ENCODE measurements around the gene DAB1. TPM values are rescaled to one million over a fixed set of nuclear protein-coding genes. Genes with fewer than 3 reads are reported as not detected.

Gene DAB1
- total RNA-seq, 1 donor from 2014 or later: 3.1 TPM

DNA sequence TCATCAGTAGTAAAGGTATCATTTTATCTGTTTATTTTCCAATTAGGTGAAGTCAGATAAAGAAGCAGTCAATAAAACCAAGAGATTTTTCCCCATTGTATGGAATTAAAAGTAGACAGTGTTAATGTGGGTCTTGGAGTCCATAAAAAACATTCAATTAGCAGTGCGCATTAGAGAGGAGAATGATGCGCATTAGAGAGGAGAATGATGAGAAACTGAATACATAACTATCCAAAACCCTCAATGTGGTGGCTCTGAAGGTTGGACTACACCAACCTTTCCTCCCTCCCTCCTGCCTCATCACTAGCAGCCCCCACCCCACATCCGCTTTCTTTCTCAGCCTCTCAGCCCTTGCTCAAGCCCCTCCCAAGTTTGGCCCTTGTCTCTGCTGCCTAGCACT lies 99.5 kb downstream of the DAB1 start:
- Mint-ChIP-seq H3K36me3 (ENCODE audit: unreplicated experiment) (no peaks in the 10 kb centered on the region), H3K4me1 (ENCODE audit: low read depth, unreplicated experiment) (peaks cover 9% of the 10 kb centered on the region), H3K4me3 (ENCODE audit: unreplicated experiment) (no peak overlapping the region), H3K9me3 (ENCODE audit: unreplicated experiment) (peaks cover 4% of the 10 kb centered on the region), H3K27me3 (ENCODE audit: unreplicated experiment) (no peaks in the 10 kb centered on the region), H3K27ac (ENCODE audit: unreplicated experiment) (no peak overlapping the region)
- DNase-seq: no peak
- TF ChIP-seq CTCF (IDR thresholded peaks at IDR 0.05; ENCODE audit: partially characterized antibody, unreplicated experiment): no peak

DNA sequence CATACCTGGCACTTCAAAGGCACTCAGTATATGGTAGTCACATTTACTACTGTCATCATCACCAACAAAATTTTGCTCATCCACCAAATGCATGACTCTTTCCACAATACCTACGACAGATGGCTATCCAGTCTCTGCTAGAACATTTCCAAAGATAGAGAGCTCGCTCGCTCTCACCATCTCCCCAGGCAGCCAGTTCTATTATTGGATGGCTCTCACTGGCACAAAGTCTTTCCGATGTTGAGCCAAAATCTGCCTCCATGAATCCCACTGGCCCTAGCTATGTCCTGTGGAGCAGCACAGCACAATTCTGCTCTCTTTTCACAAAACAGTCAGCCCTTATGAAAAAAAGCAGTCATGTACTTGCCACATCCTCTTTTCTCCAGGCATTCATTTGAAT lies 102.1 kb downstream of the DAB1 start:
- H3K27me3 Mint-ChIP-seq (ENCODE audit: unreplicated experiment): no peaks in the 10 kb centered on the region
- DNase-seq: no peak
- H3K4me3 Mint-ChIP-seq (ENCODE audit: unreplicated experiment): no peak overlapping the region

DNA sequence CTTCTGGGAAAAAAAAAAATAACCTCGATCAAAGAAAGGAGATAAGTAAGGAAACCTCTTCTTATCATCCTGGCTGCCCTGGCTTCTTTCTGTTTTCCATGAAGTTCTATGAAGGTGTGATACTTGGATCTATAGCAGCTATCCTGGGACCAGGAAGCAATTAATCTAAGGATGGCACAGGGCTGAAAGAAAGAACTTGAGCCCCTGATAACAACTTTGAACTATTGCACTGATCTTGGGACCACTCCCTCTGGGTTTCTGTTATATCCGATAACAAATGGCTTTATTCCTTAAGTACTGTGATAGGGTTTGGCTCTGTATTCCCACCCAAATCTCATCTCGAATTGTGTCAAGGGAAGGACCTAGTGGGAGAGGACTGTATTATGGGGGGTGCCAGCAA lies 104.1 kb downstream of the DAB1 start:
- TF ChIP-seq CTCF (IDR thresholded peaks at IDR 0.05; ENCODE audit: partially characterized antibody, unreplicated experiment): no peak
- H3K27me3 Mint-ChIP-seq (ENCODE audit: unreplicated experiment): no peaks in the 10 kb centered on the region
- peaks cover 2% of the 10 kb centered on the region for H3K9me3 Mint-ChIP-seq (ENCODE audit: unreplicated experiment)
- no peak for DNase-seq
- H3K4me1 Mint-ChIP-seq (ENCODE audit: low read depth, unreplicated experiment): peaks cover 2% of the 10 kb centered on the region
- H3K36me3 Mint-ChIP-seq (ENCODE audit: unreplicated experiment): no peaks in the 10 kb centered on the region
- no peak overlapping the region for H3K27ac Mint-ChIP-seq (ENCODE audit: unreplicated experiment)
- no peak overlapping the region for H3K4me3 Mint-ChIP-seq (ENCODE audit: unreplicated experiment)

More for the DNA sequence above, 102.1 kb downstream of the DAB1 start:
- TF ChIP-seq CTCF (IDR thresholded peaks at IDR 0.05; ENCODE audit: partially characterized antibody, unreplicated experiment): no peak
- H3K36me3 Mint-ChIP-seq (ENCODE audit: unreplicated experiment): no peaks in the 10 kb centered on the region
- H3K4me1 Mint-ChIP-seq (ENCODE audit: low read depth, unreplicated experiment): peaks cover 2% of the 10 kb centered on the region
- no peak overlapping the region for H3K27ac Mint-ChIP-seq (ENCODE audit: unreplicated experiment)
- H3K9me3 Mint-ChIP-seq (ENCODE audit: unreplicated experiment): peaks cover 2% of the 10 kb centered on the region

- TF ChIP-seq CTCF (IDR thresholded peaks at IDR 0.05; ENCODE audit: partially characterized antibody, unreplicated experiment): no peak
- peaks cover 2% of the 10 kb centered on the region for H3K4me1 Mint-ChIP-seq (ENCODE audit: low read depth, unreplicated experiment)
- no peaks in the 10 kb centered on the region for H3K27me3 Mint-ChIP-seq (ENCODE audit: unreplicated experiment)
- H3K9me3 Mint-ChIP-seq (ENCODE audit: unreplicated experiment): peaks cover 2% of the 10 kb centered on the region
- no peaks in the 10 kb centered on the region for H3K36me3 Mint-ChIP-seq (ENCODE audit: unreplicated experiment)
- no peak overlapping the region for H3K27ac Mint-ChIP-seq (ENCODE audit: unreplicated experiment)
- no peak overlapping the region for H3K4me3 Mint-ChIP-seq (ENCODE audit: unreplicated experiment)
- DNase-seq: no peak
Observed at GRCh38 chr1:57319165-57319564, 104.7 kb downstream of the DAB1 start.

- peaks cover under 1% of the 10 kb centered on the region for H3K4me1 Mint-ChIP-seq (ENCODE audit: low read depth, unreplicated experiment)
- no peaks in the 10 kb centered on the region for H3K36me3 Mint-ChIP-seq (ENCODE audit: unreplicated experiment)
- no peaks in the 10 kb centered on the region for H3K27me3 Mint-ChIP-seq (ENCODE audit: unreplicated experiment)
- DNase-seq: no peak
- TF ChIP-seq CTCF (IDR thresholded peaks at IDR 0.05; ENCODE audit: partially characterized antibody, unreplicated experiment): no peak
- no peak overlapping the region for H3K4me3 Mint-ChIP-seq (ENCODE audit: unreplicated experiment)
- no peak overlapping the region for H3K27ac Mint-ChIP-seq (ENCODE audit: unreplicated experiment)
- H3K9me3 Mint-ChIP-seq (ENCODE audit: unreplicated experiment): no peaks in the 10 kb centered on the region
Observed at GRCh38 chr1:57316861-57317260, 107.0 kb downstream of the DAB1 start.

Measured in glutamatergic neuron (in vitro differentiated cells).